B cell (primary cell): ENCODE results near the gene USO1. TPM values are rescaled to one million over a fixed set of nuclear protein-coding genes. Genes with fewer than 3 reads are reported as not detected.

Experiments used
- ATAC-seq: fragments of 200-7000 bp; cut with Tn5 transposase; one replicate; pipeline ENCODE4 v1.10.0; 2021; ENCODE audit warnings: low read depth, mild to moderate bottlenecking, moderate number of reproducible peaks, moderate library complexity
- CTCF ChIA-PET: fragments of 350-600 bp; sonication (Branson Sonifier 250); formaldehyde crosslinking; loops from one replicate; lab custom pipeline; 2021; ENCODE audit warnings: antibody characterized with exemption, inconsistent platforms; lab: Charles Lee
- POLR2A ChIA-PET: fragments of 350-600 bp; sonication (Branson Sonifier 250); formaldehyde crosslinking; loops from one replicate; lab custom pipeline; 2021; ENCODE audit warnings: antibody characterized with exemption; lab: Charles Lee
- DNase-seq: peaks from one replicate; pipeline ENCODE4 v3.0.0; 2013
- H2AFZ ChIP-seq: 2 replicates; pipeline ENCODE4 v1.6.1; 2012; ENCODE audit warnings: mild to moderate bottlenecking, low read depth, low read length; ENCODE audit not compliant: insufficient read depth, poor library complexity, severe bottlenecking
- H3K27ac ChIP-seq, 2 donors: 1 replicate in 1 of 2; 2 replicates in 1 of 2; pipeline ENCODE4 v1.5.1; 2012 to 2013; ENCODE audit warnings: low read length in 2 of 2, mild to moderate bottlenecking in 2 of 2, moderate library complexity in 1 of 2
- H3K27me3 ChIP-seq, 4 experiments: fragments of 200-600 bp in 1 of 4; sonication (generic) in 1 of 4; replicated peaks in 1 of 4; 1 replicate in 2 of 4; 2 replicates in 2 of 4; pipeline versions ENCODE4 v1.6.1 to v1.7.0; 2013 to 2016; ENCODE audit warnings: low read length in 3 of 4, mild to moderate bottlenecking in 2 of 4, mixed read lengths in 1 of 4, moderate library complexity in 1 of 4; ENCODE audit not compliant: insufficient read depth in 4 of 4, control insufficient read depth in 3 of 4; ENCODE audit errors: control extremely low read depth in 1 of 4
- H3K36me3 ChIP-seq, 2 experiments: replicated peaks in 1 of 2; 1 replicate in 1 of 2; 2 replicates in 1 of 2; pipeline versions ENCODE4 v1.6.1 to v1.7.1; 2013; ENCODE audit warnings: low read length in 1 of 2; ENCODE audit not compliant: insufficient read depth in 2 of 2, control insufficient read depth in 1 of 2; ENCODE audit errors: control extremely low read depth in 1 of 2, extremely low read depth in 1 of 2
- H3K4me1 ChIP-seq, 2 donors: fragments of 200-600 bp in 1 of 2; sonication (generic) in 1 of 2; 1 replicate in 1 of 2; 2 replicates in 1 of 2; pipeline versions ENCODE4 v1.5.1 to v1.6.1; 2013 to 2017; ENCODE audit warnings: low read length in 2 of 2; ENCODE audit not compliant: control insufficient read depth in 2 of 2, insufficient read depth in 2 of 2
- H3K4me2 ChIP-seq: replicated peaks from 2 replicates; pipeline ENCODE3; 2012; ENCODE audit warnings: mild to moderate bottlenecking, low read depth, low read length; ENCODE audit not compliant: poor library complexity, severe bottlenecking
- H3K4me3 ChIP-seq, 5 experiments: fragments of 200-600 bp in 1 of 5; sonication (generic) in 1 of 5; 1 replicate in 3 of 5; 2 replicates in 2 of 5; pipeline versions ENCODE4 v1.5.1 to v1.7.0; 2011 to 2016; ENCODE audit warnings: low read length in 4 of 5, mild to moderate bottlenecking in 4 of 5, low read depth in 2 of 5, control low read depth in 1 of 5, moderate library complexity in 1 of 5; ENCODE audit not compliant: insufficient read depth in 1 of 5; ENCODE audit errors: control extremely low read depth in 1 of 5, extremely low read depth in 1 of 5
- H3K79me2 ChIP-seq: fragments of 200-600 bp; sonication (generic); one replicate; pipeline ENCODE4 v1.6.0; 2016; ENCODE audit warnings: low read length; ENCODE audit not compliant: control insufficient read depth, insufficient read depth
- H3K9ac ChIP-seq: fragments of 200-600 bp; sonication (generic); 2 replicates; pipeline ENCODE4 v1.6.1; 2017; ENCODE audit warnings: mild to moderate bottlenecking, low read length, moderate library complexity
- H3K9me3 ChIP-seq, 3 donors: one replicate each; pipeline versions ENCODE4 v1.6.1 to v1.7.1; 2013; ENCODE audit warnings: low read length in 2 of 3; ENCODE audit not compliant: control insufficient read depth in 2 of 3, insufficient read depth in 1 of 3; ENCODE audit errors: control extremely low read depth in 1 of 3
- H4K20me1 ChIP-seq: 2 replicates; pipeline ENCODE4 v1.6.0; 2012; ENCODE audit warnings: mild to moderate bottlenecking, low read length; ENCODE audit not compliant: insufficient read depth, control insufficient read depth, poor library complexity, severe bottlenecking
- H3K27ac Mint-ChIP-seq: one replicate; pipeline ENCODE4 v1.8.0; 2021; ENCODE audit warnings: mixed read lengths
- H3K27me3 Mint-ChIP-seq: one replicate; pipeline ENCODE4 v1.8.0; 2021; ENCODE audit warnings: mixed read lengths
- H3K4me1 Mint-ChIP-seq: one replicate; pipeline ENCODE4 v1.8.0; 2021; ENCODE audit warnings: mixed read lengths
- H3K4me3 Mint-ChIP-seq: one replicate; pipeline ENCODE4 v1.8.0; 2021; ENCODE audit warnings: mixed read lengths
- H3K9me3 Mint-ChIP-seq: one replicate; pipeline ENCODE4 v1.8.0; 2022; ENCODE audit warnings: mixed read lengths; ENCODE audit not compliant: insufficient read depth
- EZH2 ChIP-seq: IDR thresholded peaks from 2 replicates; pipeline ENCODE4 v1.6.1; 2012; ENCODE audit warnings: borderline replicate concordance, low read depth, mild to moderate bottlenecking, moderate library complexity, low read length; ENCODE audit not compliant: insufficient read depth, poor library complexity, severe bottlenecking
- WGBS: methylation state at CpG from one replicate; pipeline ENCODE4 v1.1.5; 2013; ENCODE audit warnings: missing lambda C conversion rate; ENCODE audit not compliant: insufficient coverage; 5-methylcytosine and 5-hydroxymethylcytosine counted together
- intact Hi-C: fragments of 100-400 bp; cut with micrococcal nuclease; formaldehyde crosslinking; loops from one replicate; pipeline ENCODE4 v1.10.0; 2022
- polyA plus RNA-seq: library from polyadenylated mRNA; depleted of rRNA; stranded (reverse); fragments of >200 nt; gene quantifications from 2 replicates; pipeline ENCODE4 v1.2.3, GENCODE V29; 2012
- total RNA-seq, 2 donors: library from RNA; stranded (reverse); fragments of 120-200 nt in 1 of 2; gene quantifications; 1 replicate in 1 of 2; 2 replicates in 1 of 2; pipeline versions ENCODE4 v1.2.3 to v1.2.4, GENCODE V29; 2013 to 2022
- TF ChIP-seq, protein P1 (sequence below): fragments of 200-600 bp; IDR thresholded peaks from one replicate; pipeline ENCODE4 v1.8.0; 2022; ENCODE audit warnings: antibody characterized with exemption, mild to moderate bottlenecking

Gene USO1
- total and polyA plus RNA-seq, 2 donors (not counting 1 experiment from before 2014, with no cell fraction given): 12.3 to 45.0 TPM

DNA sequence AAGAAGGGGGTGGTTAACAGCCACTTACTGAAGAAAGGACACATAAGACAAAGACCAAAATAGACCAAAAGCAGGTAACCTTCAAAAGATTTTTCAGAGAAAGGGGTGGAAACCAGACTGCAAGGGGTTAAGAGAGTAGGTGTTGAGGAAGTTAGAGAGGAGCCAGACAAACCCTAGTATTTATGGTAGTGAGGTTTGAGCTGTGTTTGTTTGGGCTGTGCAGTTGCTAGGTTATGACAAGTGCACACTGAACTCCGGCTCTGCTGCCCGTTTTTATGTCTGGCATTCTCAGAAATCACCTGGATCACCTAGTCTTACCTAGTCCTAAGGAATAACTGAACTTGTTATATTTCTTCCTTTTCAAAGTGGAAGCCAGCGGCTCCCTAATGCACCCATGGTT, 28.3 kb upstream of the USO1 start:
- no peak overlapping the region for H3K4me3 Mint-ChIP-seq
- no peak for TF ChIP-seq EZH2
- TF ChIP-seq, protein P1, sequence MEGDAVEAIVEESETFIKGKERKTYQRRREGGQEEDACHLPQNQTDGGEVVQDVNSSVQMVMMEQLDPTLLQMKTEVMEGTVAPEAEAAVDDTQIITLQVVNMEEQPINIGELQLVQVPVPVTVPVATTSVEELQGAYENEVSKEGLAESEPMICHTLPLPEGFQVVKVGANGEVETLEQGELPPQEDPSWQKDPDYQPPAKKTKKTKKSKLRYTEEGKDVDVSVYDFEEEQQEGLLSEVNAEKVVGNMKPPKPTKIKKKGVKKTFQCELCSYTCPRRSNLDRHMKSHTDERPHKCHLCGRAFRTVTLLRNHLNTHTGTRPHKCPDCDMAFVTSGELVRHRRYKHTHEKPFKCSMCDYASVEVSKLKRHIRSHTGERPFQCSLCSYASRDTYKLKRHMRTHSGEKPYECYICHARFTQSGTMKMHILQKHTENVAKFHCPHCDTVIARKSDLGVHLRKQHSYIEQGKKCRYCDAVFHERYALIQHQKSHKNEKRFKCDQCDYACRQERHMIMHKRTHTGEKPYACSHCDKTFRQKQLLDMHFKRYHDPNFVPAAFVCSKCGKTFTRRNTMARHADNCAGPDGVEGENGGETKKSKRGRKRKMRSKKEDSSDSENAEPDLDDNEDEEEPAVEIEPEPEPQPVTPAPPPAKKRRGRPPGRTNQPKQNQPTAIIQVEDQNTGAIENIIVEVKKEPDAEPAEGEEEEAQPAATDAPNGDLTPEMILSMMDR: no peak

DNA sequence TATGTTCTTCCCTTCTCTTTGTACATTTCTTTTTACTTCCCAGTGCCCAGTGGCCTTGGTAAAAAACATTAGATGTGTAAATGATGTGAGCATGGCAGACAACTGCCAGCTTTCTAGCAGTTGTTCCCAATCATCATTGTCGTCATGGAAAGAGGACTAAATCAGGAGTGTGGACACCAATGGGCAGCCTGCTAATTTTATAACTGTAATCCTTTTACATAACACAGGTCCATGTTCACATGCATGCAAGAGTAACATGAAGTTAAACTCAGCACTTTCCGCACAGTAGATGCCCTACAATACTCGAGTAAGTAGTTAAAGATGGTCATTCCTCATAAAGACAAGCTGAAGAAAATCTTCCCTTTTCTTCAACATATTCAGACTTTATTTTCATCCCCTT, 27.8 kb upstream of the USO1 start:
- ATAC-seq (no peak), DNase-seq (no peak)
- Histone ChIP-seq H3K9ac (peak overlapping the region; percentile 2), H3K27ac (peak overlapping the region in 1 of 2 donors; percentile 68), H4K20me1 (no peaks in the 10 kb centered on the region), H3K9me3 (peaks cover 0 to 5% (median 1%) of the 10 kb centered on the region in 3 donors), H3K27me3 (no peaks in the 10 kb centered on the region), H3K4me3 (no peak overlapping the region), H3K4me2 (no peak overlapping the region), H2AFZ (no peak overlapping the region), H3K36me3 (no peaks in the 10 kb centered on the region), H3K79me2 (peaks cover 3% of the 10 kb centered on the region), H3K4me1 (peaks cover 23 to 31% of the 10 kb centered on the region in 2 donors)
- intact Hi-C loops: no loop called here
- Mint-ChIP-seq H3K4me1 (peaks cover 34% of the 10 kb centered on the region), H3K4me3 (no peak overlapping the region), H3K27ac (peak overlapping the region; percentile 73), H3K27me3 (no peaks in the 10 kb centered on the region), H3K9me3 (no peaks in the 10 kb centered on the region)
- POLR2A ChIA-PET: no interaction called here
- CTCF ChIA-PET: interaction anchor here (1.4 to 2.1 kb wide), 3 partner anchors 9 to 28 kb away, joined by 3 to 5 read pairs (median 3); partner anchors contain the start of gene USO1
- TF ChIP-seq EZH2: no peak
- TF ChIP-seq, protein P1: no peak
- 100% methylated on average over 3 of the region's 3 CpGs for WGBS

More for the DNA sequence above, 28.3 kb upstream of the USO1 start:
- WGBS: 50% methylated on average over 2 of the region's 3 CpGs
- ChIA-PET POLR2A (no interaction called here), CTCF (interaction anchor here (1.4 to 2.1 kb wide), 3 partner anchors 12 to 28 kb away, joined by 3 to 5 read pairs (median 3); partner anchors contain the start of gene USO1)
- peak overlapping the region; percentile 2 for H3K9ac ChIP-seq
- intact Hi-C loops: no loop called here
- Mint-ChIP-seq H3K27ac (peak overlapping the region; percentile 73), H3K27me3 (no peaks in the 10 kb centered on the region), H3K9me3 (no peaks in the 10 kb centered on the region), H3K4me1 (peaks cover 34% of the 10 kb centered on the region)
- no peaks in the 10 kb centered on the region for H4K20me1 ChIP-seq
- H3K4me1 ChIP-seq: peaks cover 23 to 31% of the 10 kb centered on the region in 2 donors
- DNase-seq (peak; percentile 65), ATAC-seq (no peak)
- H3K27me3 ChIP-seq: no peaks in the 10 kb centered on the region
- H3K4me2 ChIP-seq: no peak overlapping the region
- H3K36me3 ChIP-seq: no peaks in the 10 kb centered on the region
- H2AFZ ChIP-seq: no peak overlapping the region
- peaks cover 0 to 5% (median 1%) of the 10 kb centered on the region in 3 donors for H3K9me3 ChIP-seq
- H3K4me3 ChIP-seq: no peak overlapping the region
- peak overlapping the region in 1 of 2 donors; percentile 68 for H3K27ac ChIP-seq
- H3K79me2 ChIP-seq: peaks cover 3% of the 10 kb centered on the region
